ENCODE measurements around the gene NUB1.

Gene NUB1

GRCh38 chr7:151426441-151426903 lies 84.9 kb downstream of the NUB1 start:
- no peak for DNase-seq (ENCODE audit: low read depth)

- no peak for DNase-seq (ENCODE audit: low read depth)
These were observed 85.5 kb downstream of the NUB1 start for GRCh38 chr7:151426904-151427704.

- DNase-seq (ENCODE audit: low read depth): no peak
These were observed 86.2 kb downstream of the NUB1 start for GRCh38 chr7:151427705-151428377.

Measured in GM04503 (cell line).